ENCODE data around the gene LNX2.
A peak's percentile ranks its signal among the peaks of the same experiment; 100 is the strongest.

LNX2 gene

DNA sequence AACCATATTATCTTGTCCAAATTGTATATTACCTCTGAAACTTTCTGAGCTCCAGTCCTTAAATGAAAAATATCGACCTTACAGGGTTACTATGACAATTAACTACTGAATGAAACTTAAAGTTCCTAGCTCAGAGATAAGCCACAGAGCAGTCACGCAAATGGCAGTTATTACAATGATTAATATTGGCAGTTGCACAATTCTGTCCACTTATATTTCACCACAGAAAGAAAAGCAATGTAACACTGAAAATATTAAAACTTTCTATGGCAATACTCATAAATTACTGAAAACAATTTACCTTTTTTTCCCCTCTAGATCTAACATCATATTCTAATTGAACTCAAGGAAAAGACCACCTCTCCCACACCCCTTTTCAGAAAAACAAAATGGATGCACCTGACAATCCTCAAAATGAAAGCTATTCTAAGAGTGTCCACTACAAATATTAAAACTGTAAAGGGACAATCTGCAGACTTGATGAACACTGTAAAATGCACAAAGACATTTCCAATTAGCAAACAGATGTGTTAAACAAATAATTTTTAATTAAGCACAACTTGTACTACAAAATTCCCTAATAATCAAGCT is 14.6 kb downstream of the LNX2 start:
- DNase-seq (ENCODE audit: low read depth) = peak; percentile 40

DNA sequence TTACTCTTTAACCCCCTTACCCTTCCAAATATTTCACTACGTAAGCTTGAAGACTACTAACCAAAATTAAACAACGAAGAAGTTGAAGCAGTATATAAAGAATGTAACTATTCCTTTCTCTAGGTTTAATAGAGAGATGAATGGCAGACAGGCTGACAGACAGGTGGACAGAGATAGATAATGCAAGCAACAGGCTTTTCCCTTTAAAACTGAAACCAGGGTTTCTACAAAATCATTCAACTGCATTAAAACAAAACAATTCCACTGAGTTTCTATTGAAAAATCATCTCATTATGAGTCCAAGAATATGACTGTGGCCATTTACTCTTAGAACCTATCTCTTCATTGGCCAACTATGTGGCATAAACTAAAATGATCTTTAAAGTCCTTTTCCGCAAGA is 15.2 kb downstream of the LNX2 start:
- DNase-seq (ENCODE audit: low read depth) = no peak

GRCh38 chr13:27601803-27602202 is 18.5 kb downstream of the LNX2 start:
- no peak for DNase-seq (ENCODE audit: low read depth)

GRCh38 chr13:27601208-27601607 is 19.1 kb downstream of the LNX2 start:
- no peak for DNase-seq (ENCODE audit: low read depth)

DNA sequence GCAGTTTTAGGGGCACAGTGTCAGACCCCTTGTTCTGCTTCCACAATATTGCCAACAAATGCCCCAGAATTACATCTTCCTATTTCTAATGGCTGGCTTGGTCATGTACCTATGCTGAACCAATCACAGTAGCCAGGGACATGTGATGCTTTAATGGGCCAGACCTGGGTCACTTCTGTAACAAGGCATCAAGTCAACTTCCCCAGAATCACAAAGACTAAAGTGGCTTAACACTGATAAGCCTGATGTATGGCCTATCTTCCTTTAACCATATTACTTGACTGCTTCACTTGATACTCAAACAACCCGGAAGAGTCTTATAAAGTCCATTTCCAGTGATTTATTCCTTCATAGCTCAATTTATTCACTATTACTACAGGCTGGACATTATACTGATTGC is 19.6 kb downstream of the LNX2 start:
- DNase-seq (ENCODE audit: low read depth) = no peak

- peak; percentile 84 for DNase-seq (ENCODE audit: low read depth)
Measured at GRCh38 chr13:27599845-27600553, 20.3 kb downstream of the LNX2 start.

DNA sequence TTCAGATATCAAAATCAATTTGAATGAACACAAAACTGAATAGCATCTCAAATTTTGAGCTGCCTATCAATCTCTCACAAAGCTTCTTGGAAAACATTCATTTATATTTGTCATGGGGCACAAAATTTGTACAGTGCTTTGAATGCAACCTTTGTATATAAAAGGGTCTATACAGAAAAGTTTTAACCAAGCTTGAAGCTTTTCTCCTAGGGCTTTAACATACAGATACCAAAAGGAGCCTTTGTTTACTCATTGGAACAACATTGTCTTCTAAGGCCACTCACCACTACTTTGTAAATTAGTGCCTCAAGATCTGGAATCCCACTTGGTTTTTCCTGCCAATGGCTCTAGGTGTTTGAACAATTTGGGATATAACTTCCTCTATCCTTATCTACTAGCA is 21.2 kb downstream of the LNX2 start:
- DNase-seq (ENCODE audit: low read depth) = no peak

- DNase-seq (ENCODE audit: low read depth) = no peak
Measured at GRCh38 chr13:27595055-27595811, 25.1 kb downstream of the LNX2 start.

DNA sequence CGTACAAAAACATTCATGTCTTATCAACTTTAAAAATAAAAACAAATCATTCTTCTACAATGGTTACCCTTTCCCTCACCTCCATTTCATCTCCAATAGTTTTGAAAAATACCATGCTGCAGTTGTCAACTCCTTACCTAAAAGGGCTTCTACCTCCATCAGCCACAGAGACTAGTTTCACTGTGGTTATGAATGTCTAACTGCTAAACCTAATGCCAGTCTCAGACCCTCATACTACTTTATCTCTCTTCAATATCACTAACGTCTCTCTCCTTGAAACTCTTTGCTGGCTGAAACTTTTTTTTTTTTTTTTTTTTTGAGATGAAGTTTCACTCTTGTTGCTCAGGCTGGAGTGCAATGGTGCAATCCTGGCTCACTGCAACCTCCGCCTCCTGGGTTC is 27.1 kb downstream of the LNX2 start:
- no peak for DNase-seq (ENCODE audit: low read depth)

DNA sequence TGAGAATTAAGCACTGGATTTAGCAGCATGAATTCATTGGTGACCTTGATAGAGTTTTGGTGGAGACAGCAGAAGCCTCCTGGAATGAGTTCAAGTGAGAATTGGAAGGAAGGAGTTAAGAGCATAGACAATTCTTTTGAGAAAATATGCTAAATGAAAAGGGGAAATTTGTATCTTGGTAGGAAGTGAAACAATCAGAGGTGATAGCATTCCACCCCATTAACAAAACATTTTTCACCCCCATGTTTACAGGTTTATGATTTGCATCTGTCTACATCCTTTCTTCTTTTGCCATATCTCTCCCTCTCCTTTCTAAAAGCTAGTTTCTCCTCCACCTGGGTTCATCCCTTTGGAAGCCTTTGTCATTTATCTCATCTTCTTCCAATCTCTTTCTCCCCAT is 27.5 kb downstream of the LNX2 start:
- DNase-seq (ENCODE audit: low read depth) = no peak

DNA sequence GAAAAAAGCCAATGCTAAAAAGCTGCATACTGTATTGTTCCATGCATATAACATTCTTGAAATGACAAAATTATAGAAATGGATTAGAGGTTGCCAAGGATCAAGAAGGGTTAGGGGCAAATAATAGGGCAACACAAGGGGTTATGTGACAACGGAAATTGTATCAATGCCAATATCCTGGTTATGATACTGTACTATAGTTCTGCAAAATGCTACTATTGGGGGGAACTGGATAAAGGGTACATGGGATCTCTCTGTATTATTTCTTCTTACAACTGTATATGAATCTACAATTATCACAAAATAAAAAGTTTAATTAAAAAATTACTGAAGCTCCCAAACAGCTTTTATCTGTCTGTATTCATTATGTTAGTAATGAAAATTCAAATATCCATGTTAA is 31.9 kb downstream of the LNX2 start:
- DNase-seq (ENCODE audit: low read depth) = no peak

DNA sequence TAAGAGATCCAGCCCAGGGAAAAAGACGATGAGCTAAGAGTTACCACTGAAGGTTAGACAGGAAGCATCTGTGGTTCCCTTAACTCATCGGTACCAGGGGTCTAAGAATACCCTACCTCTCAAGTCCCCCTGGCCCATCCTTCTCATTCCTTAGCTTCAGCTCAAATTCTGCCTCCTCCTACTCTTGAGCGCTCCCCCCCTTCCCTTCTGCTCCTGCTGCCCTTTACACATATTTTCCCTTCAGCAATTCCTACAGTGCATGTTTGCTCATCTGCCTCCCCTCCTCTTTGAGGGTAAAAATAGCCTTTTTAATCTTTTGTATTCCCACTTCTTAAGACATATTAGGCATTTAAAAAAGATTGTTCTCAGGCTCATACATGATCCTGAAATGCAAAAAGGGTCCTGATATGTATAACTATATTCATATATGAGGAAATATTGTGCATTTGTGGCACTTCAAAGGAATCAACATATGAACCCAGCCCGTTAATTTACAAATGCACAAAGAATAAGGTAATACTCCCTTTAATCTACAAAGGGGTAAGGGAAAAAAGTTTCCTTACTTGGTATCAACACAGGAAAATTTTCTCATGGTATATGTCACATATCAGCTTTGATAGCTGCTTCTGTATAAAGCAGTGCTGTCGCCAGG is 33.1 kb downstream of the LNX2 start:
- DNase-seq (ENCODE audit: low read depth) = no peak

GRCh38 chr13:27583645-27584044 is 36.7 kb downstream of the LNX2 start:
- peak; percentile 58 for DNase-seq (ENCODE audit: low read depth)

DNA sequence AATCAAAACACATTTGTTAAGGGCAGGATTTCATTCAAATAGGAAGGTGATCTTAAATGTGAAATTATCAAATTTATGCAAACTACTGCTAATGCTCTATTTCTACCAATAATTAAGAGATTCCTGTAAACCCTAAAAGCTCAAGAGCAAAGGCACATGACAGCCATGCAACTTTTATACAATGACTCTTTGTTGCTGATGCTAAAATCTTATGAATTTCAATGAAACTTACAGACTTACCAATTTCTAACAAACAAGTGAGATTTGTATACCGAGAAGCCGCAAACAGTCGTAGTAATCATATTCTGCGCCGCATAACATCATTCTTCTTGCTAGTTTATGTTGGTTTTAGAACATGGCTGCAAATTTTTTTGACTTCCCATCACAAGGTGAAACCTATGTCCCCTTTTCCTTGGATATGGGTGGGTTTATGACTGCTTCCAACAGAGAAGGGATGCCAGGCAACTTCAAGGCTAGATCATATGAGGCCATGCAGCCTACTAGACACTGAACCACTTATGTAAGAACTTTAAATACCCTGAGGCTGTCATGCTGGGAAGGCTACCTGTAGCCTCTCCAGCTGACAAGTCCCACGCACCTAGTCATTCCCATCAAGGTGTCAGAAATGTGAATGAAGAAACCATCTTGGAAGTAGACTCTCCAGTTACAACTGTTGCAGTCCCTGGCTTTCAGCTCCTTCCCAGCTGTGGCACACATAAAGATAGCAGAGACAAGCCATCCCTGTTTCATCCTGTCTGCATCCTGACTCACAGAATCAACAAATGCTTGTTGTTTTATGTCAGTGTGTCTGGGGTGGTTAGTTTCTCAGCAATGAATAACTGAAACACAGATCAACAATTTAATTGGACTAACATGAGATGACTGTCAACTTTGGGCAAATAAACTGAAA is 42.0 kb downstream of the LNX2 start:
- peak; percentile 64 for DNase-seq (ENCODE audit: low read depth)

DNA sequence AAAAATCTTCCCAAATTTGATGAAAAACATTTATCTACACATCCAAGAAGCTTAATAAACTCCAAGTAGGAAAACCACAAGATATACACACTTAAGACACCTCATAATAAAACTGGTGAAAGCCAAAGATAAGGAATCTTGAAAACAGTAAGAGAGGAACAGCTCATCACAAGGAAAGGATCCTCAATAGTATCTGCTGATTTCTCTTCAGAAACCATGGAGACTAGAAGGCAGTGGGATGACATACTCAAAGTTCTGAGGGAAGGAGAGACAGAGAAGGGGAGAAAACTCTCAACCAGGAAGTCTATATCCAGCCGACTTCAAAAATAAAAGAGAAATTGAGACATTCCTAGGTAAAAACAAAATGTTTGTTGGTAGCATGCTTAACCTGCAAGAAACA is 45.7 kb downstream of the LNX2 start:
- DNase-seq (ENCODE audit: low read depth) = no peak

DNA sequence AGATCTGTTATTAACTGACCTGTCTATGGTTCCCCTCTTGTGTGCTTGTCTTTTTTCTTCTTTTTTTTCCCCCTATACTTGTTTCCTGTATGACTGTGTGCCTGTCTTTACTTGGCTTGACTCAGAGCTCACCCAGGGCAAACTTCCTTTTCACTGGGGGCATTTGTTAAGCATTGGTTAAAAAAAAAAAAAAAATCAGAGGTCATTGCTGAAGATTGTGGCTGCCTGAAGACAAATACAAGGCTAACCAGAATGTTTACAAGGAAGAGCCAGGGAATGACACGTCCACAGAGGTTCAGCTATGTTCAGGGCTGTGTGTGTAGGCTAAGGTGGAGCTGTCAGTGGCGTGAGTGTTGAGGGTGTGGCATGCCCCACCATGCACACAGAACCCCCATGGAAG is 47.1 kb downstream of the LNX2 start:
- DNase-seq (ENCODE audit: low read depth) = peak; percentile 77

GRCh38 chr13:27572234-27572901 is 48.0 kb downstream of the LNX2 start:
- DNase-seq (ENCODE audit: low read depth) = no peak

- DNase-seq (ENCODE audit: low read depth) = no peak
Measured at GRCh38 chr13:27570906-27571305, 49.4 kb downstream of the LNX2 start.

DNA sequence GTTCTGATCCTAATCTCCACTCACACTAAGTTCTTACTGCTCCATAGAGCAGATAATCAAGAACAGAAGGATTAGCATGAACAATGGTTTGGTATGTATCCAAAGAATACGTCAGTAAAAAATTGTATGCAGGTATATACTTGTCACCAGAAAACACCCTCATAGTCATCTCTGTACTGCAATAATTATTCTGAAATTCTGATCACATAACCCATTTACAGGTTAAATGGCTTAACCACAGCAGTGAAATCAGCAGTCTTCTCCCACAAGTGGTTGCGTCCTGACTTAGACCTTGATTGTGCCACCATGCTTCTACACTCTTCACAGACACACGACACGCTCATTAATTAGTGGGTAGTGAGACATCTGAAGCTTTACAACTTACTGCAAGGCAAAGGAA is 50.9 kb downstream of the LNX2 start:
- DNase-seq (ENCODE audit: low read depth) = no peak

GRCh38 chr13:27565818-27566217 is 54.5 kb downstream of the LNX2 start:
- DNase-seq (ENCODE audit: low read depth) = no peak

- no peak for DNase-seq (ENCODE audit: low read depth)
Measured at GRCh38 chr13:27562457-27562856, 57.9 kb downstream of the LNX2 start.

All from iris pigment epithelial cell (primary cell).